H1 (cell line): ENCODE results near the gene PCDHA1. TPM values are rescaled to one million over a fixed set of nuclear protein-coding genes. Genes with fewer than 3 reads are reported as not detected.

ENCODE experiments used
- RAD21 ChIP-seq, 2 experiments: IDR thresholded peaks in 1 of 2; conservative IDR thresholded peaks in 1 of 2; 2 replicates each; pipeline ENCODE4 v1.6.1; 2011; ENCODE audit warnings: low read depth in 2 of 2, low read length in 2 of 2, improper control_type of control experiment in 1 of 2, inconsistent platforms in 1 of 2, mild to moderate bottlenecking in 1 of 2, moderate library complexity in 1 of 2
- SAP30 ChIP-seq: fragments of 300-600 bp; sonication (generic); IDR thresholded peaks from 2 replicates; pipeline ENCODE4 v1.7.1; 2012; ENCODE audit warnings: low read length, moderate library complexity, mild to moderate bottlenecking, inconsistent platforms; ENCODE audit not compliant: insufficient read depth, insufficient replicate concordance
- TBP ChIP-seq: IDR thresholded peaks from 2 replicates; pipeline ENCODE4 v1.6.1; 2011; ENCODE audit warnings: low read depth, low read length, improper control_type of control experiment
- polyA plus RNA-seq, 7 experiments: library from polyadenylated mRNA; depleted of rRNA in 3 of 7; stranded (reverse) in 5 of 7; unstranded in 2 of 7; fragments of >200 nt in 5 of 7; fragments of 200-250 nt in 2 of 7; gene quantifications; 1 replicate in 5 of 7; 2 replicates in 1 of 7; 4 replicates in 1 of 7; pipeline versions ENCODE4 v1.2.1 to v1.2.3, GENCODE V29; 2011 to 2013; ENCODE audit warnings: missing spikeins in 2 of 7, mixed read lengths in 2 of 7
- total RNA-seq: library from RNA; stranded (reverse); fragmentation: NEBNext Ultra II Directional; extraction: Animal tissue kit (Norgen Biotek cat#: 25700); gene quantifications from 2 replicates; pipeline ENCODE4 v1.2.1, GENCODE V29; 2021

The PCDHA1 gene
- total and polyA plus RNA-seq, 2 of the 8 experiments (the other 6 are each of a cell fraction or from before 2014, with no cell fraction given), result 0.23 to 0.50 TPM

GRCh38 chr5:140989254-140990020 lies 203.5 kb downstream of the PCDHA1 start (continued):
- TF ChIP-seq TBP, result no peak
- no peak for TF ChIP-seq RAD21 (IDR thresholded peaks at IDR 0.05 in 1 of 2, conservative IDR thresholded peaks at IDR 0.05 in 1 of 2; ENCODE audit: low read depth in 2 of 2, low read length in 2 of 2)
- no peak for TF ChIP-seq SAP30
- TF ChIP-seq, all 59 proteins: peak for 0
